HFFc6 (cell line): ENCODE data around the gene IBTK. TPM values are rescaled to one million over a fixed set of nuclear protein-coding genes. Genes with fewer than 3 reads are reported as not detected.
"Not testable (repeated sequence)": the region's sequence is repeated elsewhere in the genome, so short reads cannot be mapped to it uniquely, and the experiment has no call there.

Experiments used
- DNase-seq: peaks from one replicate; pipeline ENCODE4 v3.0.0-alpha.2; 2018
- H3K27ac Mint-ChIP-seq: 2 replicates; pipeline ENCODE4 v1.8.0; 2020; ENCODE audit warnings: mild to moderate bottlenecking, mixed read lengths
- H3K27me3 Mint-ChIP-seq: 2 replicates; pipeline ENCODE4 v1.8.0; 2021; ENCODE audit warnings: mild to moderate bottlenecking, moderate library complexity, mixed read lengths; ENCODE audit not compliant: insufficient read depth
- H3K36me3 Mint-ChIP-seq: 2 replicates; pipeline ENCODE4 v1.8.0; 2021; ENCODE audit warnings: low read depth, mixed read lengths
- H3K4me1 Mint-ChIP-seq: 2 replicates; pipeline ENCODE4 v1.8.0; 2020; ENCODE audit warnings: low read depth, mixed read lengths
- H3K4me3 Mint-ChIP-seq: 2 replicates; pipeline ENCODE4 v1.8.0; 2020; ENCODE audit warnings: mild to moderate bottlenecking, moderate library complexity, mixed read lengths
- H3K9me3 Mint-ChIP-seq: 2 replicates; pipeline ENCODE4 v1.8.0; 2020; ENCODE audit warnings: mild to moderate bottlenecking, mixed read lengths
- total RNA-seq, 6 experiments: library from RNA; stranded (reverse); fragmentation: NEBNext Ultra II Directional; extraction: Animal tissue kit (Norgen Biotek cat#: 25700); gene quantifications; 2 replicates in 1 of 6; 3 replicates in 5 of 6; pipeline ENCODE4 v1.2.3, GENCODE V29; 2021
- TF ChIP-seq, protein P1 (sequence below): fragments of 200-600 bp; sonication (generic); IDR thresholded peaks from 2 replicates; pipeline ENCODE4 v1.5.0; 2021; ENCODE audit warnings: antibody characterized with exemption, mild to moderate bottlenecking

Gene IBTK
- total RNA-seq, 6 experiments from 2014 or later = 28.4 to 34.3 (median 32.1) TPM

DNA sequence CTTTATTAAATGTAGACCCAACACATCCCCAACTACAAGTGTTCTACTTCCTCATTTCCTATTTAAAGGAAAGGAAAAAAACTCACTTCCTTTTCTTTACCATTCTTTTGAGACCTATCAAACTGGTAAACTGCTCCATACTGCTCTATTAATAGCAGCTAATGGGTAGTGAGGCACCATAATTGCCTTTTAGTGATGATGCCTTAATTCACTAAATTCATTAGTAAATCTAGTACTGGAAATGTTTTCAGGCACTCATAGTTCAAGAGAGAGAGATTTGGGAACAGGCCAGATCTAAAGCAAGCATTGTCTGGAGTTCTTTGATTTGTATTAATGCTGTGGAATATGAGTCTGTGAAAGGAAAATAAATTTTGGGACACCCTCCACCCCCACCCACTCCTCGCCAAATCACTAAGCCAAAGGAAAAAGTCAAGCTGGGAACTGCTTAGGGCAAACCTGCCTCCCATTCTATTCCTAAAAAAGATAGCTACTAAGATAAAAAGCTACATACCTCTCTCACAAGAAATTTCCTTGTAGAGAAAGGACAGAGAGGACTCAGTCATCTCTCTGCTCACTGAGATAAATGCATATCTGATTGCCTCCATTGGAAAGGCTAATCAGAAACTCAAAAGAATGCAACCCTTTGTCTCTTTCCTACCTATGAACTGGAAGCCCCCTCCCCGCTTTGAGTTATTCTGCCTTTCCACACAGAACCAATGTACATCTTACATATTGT lies 13.6 kb upstream of the IBTK start:
- no peak for DNase-seq
- Mint-ChIP-seq H3K27ac (peak overlapping the region; percentile 51), H3K36me3 (no peaks in the 10 kb centered on the region), H3K4me1 (peaks cover 29% of the 10 kb centered on the region), H3K27me3 (no peaks in the 10 kb centered on the region), H3K4me3 (no peak overlapping the region), H3K9me3 (no peaks in the 10 kb centered on the region)
- TF ChIP-seq, protein P1, sequence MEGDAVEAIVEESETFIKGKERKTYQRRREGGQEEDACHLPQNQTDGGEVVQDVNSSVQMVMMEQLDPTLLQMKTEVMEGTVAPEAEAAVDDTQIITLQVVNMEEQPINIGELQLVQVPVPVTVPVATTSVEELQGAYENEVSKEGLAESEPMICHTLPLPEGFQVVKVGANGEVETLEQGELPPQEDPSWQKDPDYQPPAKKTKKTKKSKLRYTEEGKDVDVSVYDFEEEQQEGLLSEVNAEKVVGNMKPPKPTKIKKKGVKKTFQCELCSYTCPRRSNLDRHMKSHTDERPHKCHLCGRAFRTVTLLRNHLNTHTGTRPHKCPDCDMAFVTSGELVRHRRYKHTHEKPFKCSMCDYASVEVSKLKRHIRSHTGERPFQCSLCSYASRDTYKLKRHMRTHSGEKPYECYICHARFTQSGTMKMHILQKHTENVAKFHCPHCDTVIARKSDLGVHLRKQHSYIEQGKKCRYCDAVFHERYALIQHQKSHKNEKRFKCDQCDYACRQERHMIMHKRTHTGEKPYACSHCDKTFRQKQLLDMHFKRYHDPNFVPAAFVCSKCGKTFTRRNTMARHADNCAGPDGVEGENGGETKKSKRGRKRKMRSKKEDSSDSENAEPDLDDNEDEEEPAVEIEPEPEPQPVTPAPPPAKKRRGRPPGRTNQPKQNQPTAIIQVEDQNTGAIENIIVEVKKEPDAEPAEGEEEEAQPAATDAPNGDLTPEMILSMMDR = no peak

DNA sequence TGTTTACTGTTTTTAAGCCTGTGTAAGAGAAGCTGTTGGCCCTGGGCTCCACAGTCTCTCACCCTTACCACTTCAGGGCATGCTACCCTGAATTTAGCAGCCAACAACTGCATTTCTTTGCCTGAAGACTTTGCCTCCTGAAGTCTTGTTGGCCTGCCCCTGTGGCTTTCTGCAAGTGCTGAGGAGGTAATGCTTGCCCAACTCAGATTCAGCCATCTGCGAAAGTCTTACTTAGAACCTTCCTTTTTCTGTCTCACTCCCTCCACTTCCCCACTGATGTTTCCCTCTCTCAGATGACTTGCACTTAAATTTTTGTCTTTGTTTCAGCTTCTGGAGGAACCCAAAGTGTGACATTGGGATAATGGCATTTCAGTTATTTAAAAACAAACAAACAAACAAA lies 11.8 kb upstream of the IBTK start:
- H3K27me3 Mint-ChIP-seq = no peaks in the 10 kb centered on the region; the same call in 1 of the 2 replicates
- DNase-seq = no peak
- H3K36me3 Mint-ChIP-seq = no peaks in the 10 kb centered on the region
- H3K27ac Mint-ChIP-seq = no peak overlapping the region
- no peak overlapping the region for H3K4me3 Mint-ChIP-seq
- H3K9me3 Mint-ChIP-seq = no peaks in the 10 kb centered on the region
- TF ChIP-seq, protein P1 = no peak
- H3K4me1 Mint-ChIP-seq = peaks cover 29% of the 10 kb centered on the region

DNA sequence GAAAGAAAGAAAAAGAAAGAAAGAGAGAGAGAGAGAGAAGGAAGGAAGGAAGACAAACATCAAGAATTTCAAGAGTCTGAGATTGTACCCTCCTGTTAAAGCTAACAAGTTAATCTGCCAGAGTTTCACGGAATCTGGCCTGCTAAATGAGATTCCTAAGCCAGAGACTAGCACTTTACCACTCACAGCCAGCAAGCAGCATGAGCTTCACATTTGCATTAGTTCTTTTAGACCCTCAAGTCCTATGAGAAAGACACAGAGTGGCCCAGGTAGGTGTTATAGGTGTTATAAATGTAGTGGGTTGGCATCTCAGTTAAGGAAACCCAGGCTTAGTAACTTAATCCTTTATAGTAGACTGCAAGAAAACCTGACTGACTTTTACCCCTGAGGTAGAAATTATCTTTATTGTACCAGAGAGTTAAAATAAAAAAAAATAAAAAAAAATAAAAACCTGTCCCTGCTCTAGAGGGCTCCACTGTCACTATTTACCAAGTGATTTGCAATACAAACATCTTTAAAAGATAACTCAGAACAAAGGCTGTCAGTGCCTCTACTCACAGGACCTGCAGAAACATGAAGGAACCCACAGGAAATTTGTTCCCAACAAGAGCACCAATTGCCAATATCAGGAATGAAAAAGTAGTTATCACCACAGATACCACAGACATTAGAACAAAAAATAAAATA lies 9.7 kb upstream of the IBTK start:
- DNase-seq = no peak
- Mint-ChIP-seq H3K4me1 (peaks cover 24% of the 10 kb centered on the region), H3K36me3 (no peaks in the 10 kb centered on the region), H3K4me3 (no peak overlapping the region), H3K27me3 (no peaks in the 10 kb centered on the region; the same call in 1 of the 2 replicates), H3K9me3 (no peaks in the 10 kb centered on the region), H3K27ac (no peak overlapping the region)
- TF ChIP-seq, protein P1 = peak; percentile 53

DNA sequence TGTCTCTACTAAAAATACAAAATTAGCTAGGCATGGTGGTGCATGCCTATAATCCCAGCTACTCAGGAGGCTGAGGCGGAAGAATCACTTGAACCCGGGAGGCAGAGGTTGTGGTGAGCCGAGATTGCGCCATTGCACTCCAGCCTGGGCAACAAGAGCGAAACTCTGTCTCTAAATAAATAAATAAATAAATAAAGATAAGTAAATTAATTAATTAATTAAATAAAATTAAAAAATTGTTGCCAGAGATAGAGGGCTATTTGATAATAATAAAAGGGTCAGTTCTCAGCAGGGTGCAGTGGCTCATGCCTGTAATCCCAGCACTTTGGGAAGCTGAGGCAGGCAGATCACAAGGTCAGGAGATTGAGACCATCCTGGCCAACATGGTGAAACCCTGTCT lies 7.2 kb upstream of the IBTK start:
- H3K9me3 Mint-ChIP-seq, DNase-seq, H3K36me3 Mint-ChIP-seq, H3K4me3 Mint-ChIP-seq, H3K27ac Mint-ChIP-seq, H3K4me1 Mint-ChIP-seq, H3K27me3 Mint-ChIP-seq: not testable (repeated sequence)

DNA sequence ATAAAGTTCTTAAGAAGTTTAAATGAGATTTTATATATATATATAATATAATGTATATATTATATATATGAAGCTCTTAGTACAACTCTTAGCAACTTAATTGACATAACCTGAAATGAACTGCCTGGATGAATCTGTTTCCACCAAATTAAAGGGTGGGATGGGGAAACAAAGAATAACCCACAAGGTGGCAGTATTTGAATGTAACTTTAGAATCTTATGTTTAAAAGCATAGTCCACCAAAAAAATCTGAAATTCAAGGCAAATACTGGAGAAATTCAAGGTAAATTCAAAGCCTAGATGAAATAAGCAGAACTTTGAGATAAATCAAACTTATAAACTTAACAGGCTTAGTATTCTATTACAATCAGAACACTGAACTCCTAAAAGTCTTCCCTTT lies 4.4 kb upstream of the IBTK start:
- no peak overlapping the region for H3K4me3 Mint-ChIP-seq

More for the DNA sequence above, 4.4 kb upstream of the IBTK start:
- no peaks in the 10 kb centered on the region for H3K9me3 Mint-ChIP-seq
- no peak overlapping the region for H3K27ac Mint-ChIP-seq
- peaks cover 27% of the 10 kb centered on the region for H3K4me1 Mint-ChIP-seq
- peak; percentile 57 for DNase-seq
- H3K36me3 Mint-ChIP-seq = peaks cover 1% of the 10 kb centered on the region
- peaks cover 3% of the 10 kb centered on the region; the same call in 1 of the 2 replicates for H3K27me3 Mint-ChIP-seq
- TF ChIP-seq, protein P1 = peak; percentile 82
